ENCODE measurements around the gene CACNG5.

The CACNG5 gene

DNA sequence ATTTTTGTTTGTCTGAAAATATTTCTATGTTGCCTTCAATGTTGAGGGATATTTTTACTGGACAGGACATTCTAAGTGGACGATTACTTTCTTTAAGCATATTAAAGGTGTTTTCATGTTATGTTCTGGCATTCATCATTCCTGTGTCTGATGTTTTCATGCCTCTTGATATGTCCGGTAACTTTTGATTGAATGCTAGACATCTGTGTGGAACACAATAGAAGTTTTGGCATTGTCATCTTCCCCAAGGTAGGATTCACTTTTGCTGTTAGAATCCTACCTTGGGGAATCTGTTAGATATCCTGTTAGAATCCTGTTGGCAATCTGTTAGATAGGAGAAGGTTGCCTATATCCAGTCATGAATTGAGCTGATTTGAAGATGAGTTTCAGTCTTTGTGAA lies 28.9 kb downstream of the CACNG5 start:
- no peak overlapping the region for H3K9ac ChIP-seq (ENCODE audit: low read depth in 1 of 2, low read length in 2 of 2)
- no peak overlapping the region for H3K4me3 ChIP-seq (ENCODE audit: low read depth in 1 of 2, low read length in 2 of 2)
- no peaks in the 10 kb centered on the region for H3K27me3 ChIP-seq (ENCODE audit: control insufficient read depth in 1 of 2, insufficient read depth in 2 of 2, low read length in 2 of 2)
- H3K9me3 ChIP-seq (ENCODE audit: control insufficient read depth in 1 of 2, low read length in 2 of 2), result peaks cover 0 to 10% of the 10 kb centered on the region in 2 donors
- no peak overlapping the region for H3K27ac ChIP-seq (ENCODE audit: low read depth, low read length)
- H3K4me1 ChIP-seq (ENCODE audit: control insufficient read depth in 1 of 2, insufficient read depth in 2 of 2, low read length in 2 of 2), result no peaks in the 10 kb centered on the region
- no peaks in the 10 kb centered on the region for H3K36me3 ChIP-seq (ENCODE audit: control insufficient read depth in 1 of 2, insufficient read depth in 2 of 2, low read length in 2 of 2)

DNA sequence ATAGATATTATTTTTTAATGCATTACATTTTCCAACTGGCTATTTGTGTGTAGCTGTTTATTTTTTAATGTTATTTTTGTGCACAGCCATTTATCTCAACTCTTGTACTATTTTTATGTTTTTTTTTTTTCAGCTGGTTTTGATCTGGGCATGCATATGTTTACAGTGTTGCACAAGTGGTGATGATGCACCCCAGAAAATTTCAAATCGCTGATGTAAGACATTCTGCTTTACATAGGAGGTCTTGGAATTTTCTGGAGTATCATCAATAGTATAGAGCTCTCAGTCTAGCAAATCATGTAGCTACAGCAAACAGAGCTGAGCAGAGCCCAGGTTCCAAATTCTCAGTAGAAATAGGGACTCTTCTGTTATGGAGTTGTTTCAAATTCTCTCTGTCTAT lies 30.2 kb downstream of the CACNG5 start:
- H3K4me1 ChIP-seq (ENCODE audit: control insufficient read depth in 1 of 2, insufficient read depth in 2 of 2, low read length in 2 of 2), result no peaks in the 10 kb centered on the region
- H3K9ac ChIP-seq (ENCODE audit: low read depth in 1 of 2, low read length in 2 of 2), result no peak overlapping the region

DNA sequence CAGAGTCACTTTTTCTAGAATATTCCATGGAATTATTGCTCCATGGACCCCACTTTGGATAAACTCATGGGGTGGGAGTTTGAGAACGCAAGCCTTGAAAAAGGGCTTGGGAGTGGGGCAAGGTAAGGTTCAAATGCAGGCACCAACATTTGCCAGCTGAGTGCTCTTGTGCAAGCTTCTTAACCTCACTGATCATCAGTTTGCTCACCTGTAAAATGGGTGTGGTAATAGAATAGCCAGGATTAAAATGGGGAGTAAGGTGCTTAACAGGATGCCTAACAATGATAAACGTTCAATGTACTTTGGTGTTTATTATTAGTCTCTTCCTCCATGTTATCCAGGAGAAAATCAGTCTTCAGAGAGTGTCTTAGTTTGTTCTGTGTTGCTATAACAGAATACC lies 39.0 kb downstream of the CACNG5 start:
- Histone ChIP-seq H3K27ac (ENCODE audit: low read depth, low read length) (no peak overlapping the region), H3K27me3 (ENCODE audit: control insufficient read depth in 1 of 2, insufficient read depth in 2 of 2, low read length in 2 of 2) (peaks cover 0 to 4% of the 10 kb centered on the region in 2 donors), H3K9me3 (ENCODE audit: control insufficient read depth in 1 of 2, low read length in 2 of 2) (peaks cover 0 to 8% of the 10 kb centered on the region in 2 donors), H3K4me3 (ENCODE audit: low read depth in 1 of 2, low read length in 2 of 2) (no peak overlapping the region), H3K9ac (ENCODE audit: low read depth in 1 of 2, low read length in 2 of 2) (no peak overlapping the region), H3K4me1 (ENCODE audit: control insufficient read depth in 1 of 2, insufficient read depth in 2 of 2, low read length in 2 of 2) (no peaks in the 10 kb centered on the region), H3K36me3 (ENCODE audit: control insufficient read depth in 1 of 2, insufficient read depth in 2 of 2, low read length in 2 of 2) (no peaks in the 10 kb centered on the region)

More for the DNA sequence above, 30.2 kb downstream of the CACNG5 start:
- Histone ChIP-seq H3K27ac (ENCODE audit: low read depth, low read length) (no peak overlapping the region), H3K4me3 (ENCODE audit: low read depth in 1 of 2, low read length in 2 of 2) (no peak overlapping the region), H3K27me3 (ENCODE audit: control insufficient read depth in 1 of 2, insufficient read depth in 2 of 2, low read length in 2 of 2) (no peaks in the 10 kb centered on the region), H3K9me3 (ENCODE audit: control insufficient read depth in 1 of 2, low read length in 2 of 2) (peaks cover 0 to 14% of the 10 kb centered on the region in 2 donors), H3K36me3 (ENCODE audit: control insufficient read depth in 1 of 2, insufficient read depth in 2 of 2, low read length in 2 of 2) (no peaks in the 10 kb centered on the region)

DNA sequence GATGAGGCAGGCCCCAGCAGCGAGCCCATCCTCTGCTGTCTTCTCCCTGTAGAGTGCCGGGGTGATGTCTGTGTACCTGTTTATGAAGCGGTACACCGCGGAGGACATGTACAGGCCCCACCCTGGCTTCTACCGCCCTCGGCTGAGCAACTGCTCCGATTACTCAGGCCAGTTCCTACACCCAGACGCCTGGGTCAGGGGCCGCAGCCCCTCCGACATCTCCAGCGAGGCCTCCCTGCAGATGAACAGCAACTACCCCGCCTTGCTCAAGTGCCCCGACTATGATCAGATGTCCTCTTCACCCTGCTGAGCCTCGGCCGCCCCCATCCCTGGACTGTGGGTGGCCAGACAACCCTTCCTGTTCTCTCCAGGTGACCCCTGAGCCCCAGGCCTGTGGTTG lies 50.0 kb downstream of the CACNG5 start:
- Histone ChIP-seq H3K9ac (ENCODE audit: low read depth in 1 of 2, low read length in 2 of 2) (no peak overlapping the region), H3K27me3 (ENCODE audit: control insufficient read depth in 1 of 2, insufficient read depth in 2 of 2, low read length in 2 of 2) (peaks cover 0 to 5% of the 10 kb centered on the region in 2 donors), H3K4me3 (ENCODE audit: low read depth in 1 of 2, low read length in 2 of 2) (no peak overlapping the region), H3K9me3 (ENCODE audit: control insufficient read depth in 1 of 2, low read length in 2 of 2) (peaks cover 0 to 3% of the 10 kb centered on the region in 2 donors), H3K27ac (ENCODE audit: low read depth, low read length) (no peak overlapping the region), H3K4me1 (ENCODE audit: control insufficient read depth in 1 of 2, insufficient read depth in 2 of 2, low read length in 2 of 2) (no peaks in the 10 kb centered on the region), H3K36me3 (ENCODE audit: control insufficient read depth in 1 of 2, insufficient read depth in 2 of 2, low read length in 2 of 2) (no peaks in the 10 kb centered on the region)

DNA sequence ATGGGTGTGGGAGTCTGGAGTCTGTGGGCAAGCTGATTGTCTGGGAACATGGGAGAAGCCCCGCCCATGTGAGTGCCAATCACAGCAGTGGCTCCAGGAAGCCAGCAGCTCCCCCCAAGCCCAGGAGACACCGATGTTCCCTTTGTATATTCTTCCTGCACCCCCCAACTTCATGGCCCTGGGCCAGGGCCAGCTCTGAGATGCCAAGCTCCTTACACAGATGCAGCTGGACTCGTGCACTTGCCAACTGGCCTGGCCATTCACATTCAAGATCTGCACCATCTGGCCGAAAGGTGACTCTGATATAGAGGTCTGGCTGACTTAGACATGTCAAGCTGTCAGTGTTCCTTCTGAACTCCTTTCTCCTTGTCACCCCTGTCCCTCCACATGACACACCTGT lies 50.5 kb downstream of the CACNG5 start:
- no peak overlapping the region for H3K4me3 ChIP-seq (ENCODE audit: low read depth in 1 of 2, low read length in 2 of 2)
- H3K9ac ChIP-seq (ENCODE audit: low read depth in 1 of 2, low read length in 2 of 2), result no peak overlapping the region
- no peak overlapping the region for H3K27ac ChIP-seq (ENCODE audit: low read depth, low read length)
- H3K9me3 ChIP-seq (ENCODE audit: control insufficient read depth in 1 of 2, low read length in 2 of 2), result no peaks in the 10 kb centered on the region
- H3K4me1 ChIP-seq (ENCODE audit: control insufficient read depth in 1 of 2, insufficient read depth in 2 of 2, low read length in 2 of 2), result no peaks in the 10 kb centered on the region
- H3K36me3 ChIP-seq (ENCODE audit: control insufficient read depth in 1 of 2, insufficient read depth in 2 of 2, low read length in 2 of 2), result no peaks in the 10 kb centered on the region
- H3K27me3 ChIP-seq (ENCODE audit: control insufficient read depth in 1 of 2, insufficient read depth in 2 of 2, low read length in 2 of 2), result peaks cover 0 to 5% of the 10 kb centered on the region in 2 donors

DNA sequence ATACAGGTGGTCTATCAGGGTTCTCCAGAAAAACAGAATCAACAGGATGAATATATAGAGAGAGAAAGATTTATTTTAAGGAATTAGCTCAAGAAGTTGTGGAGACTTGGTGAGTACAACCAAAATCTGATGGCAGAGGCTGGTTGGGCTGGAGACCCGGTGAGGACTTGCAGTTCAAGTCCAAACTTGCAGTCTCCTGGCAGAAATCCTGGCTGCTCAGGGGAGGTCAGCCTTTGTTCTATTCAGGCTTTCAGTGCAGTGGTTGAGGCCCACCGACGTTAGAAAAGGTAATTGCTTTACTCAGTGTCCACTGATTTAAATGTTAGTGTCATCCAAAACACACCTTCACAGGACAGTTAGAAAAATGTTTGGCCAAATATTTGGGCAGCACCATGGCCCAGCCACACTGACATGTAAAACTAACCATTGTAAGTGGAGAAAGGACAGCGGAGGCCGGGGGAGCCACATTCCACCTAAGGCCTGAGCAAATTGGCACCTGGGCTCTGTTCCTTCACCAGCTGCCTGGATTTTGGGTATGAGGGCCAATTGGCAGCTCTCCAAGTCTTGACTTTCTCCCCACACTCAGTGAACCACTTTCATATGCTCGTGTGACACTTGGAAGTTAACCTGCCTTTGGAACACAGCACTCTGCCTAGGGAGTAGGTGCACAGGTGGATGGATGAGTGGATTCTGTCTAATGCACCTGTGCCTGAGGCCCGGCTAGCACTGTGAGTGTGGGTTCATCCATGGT lies 54.7 kb downstream of the CACNG5 start:
- H3K27ac ChIP-seq (ENCODE audit: low read depth, low read length), result no peak overlapping the region
- no peaks in the 10 kb centered on the region for H3K36me3 ChIP-seq (ENCODE audit: control insufficient read depth in 1 of 2, insufficient read depth in 2 of 2, low read length in 2 of 2)
- no peaks in the 10 kb centered on the region for H3K4me1 ChIP-seq (ENCODE audit: control insufficient read depth in 1 of 2, insufficient read depth in 2 of 2, low read length in 2 of 2)
- no peak overlapping the region for H3K9ac ChIP-seq (ENCODE audit: low read depth in 1 of 2, low read length in 2 of 2)
- H3K9me3 ChIP-seq (ENCODE audit: control insufficient read depth in 1 of 2, low read length in 2 of 2), result no peaks in the 10 kb centered on the region
- no peak overlapping the region for H3K4me3 ChIP-seq (ENCODE audit: low read depth in 1 of 2, low read length in 2 of 2)
- peaks cover 6 to 7% of the 10 kb centered on the region in 2 donors for H3K27me3 ChIP-seq (ENCODE audit: control insufficient read depth in 1 of 2, insufficient read depth in 2 of 2, low read length in 2 of 2)

DNA sequence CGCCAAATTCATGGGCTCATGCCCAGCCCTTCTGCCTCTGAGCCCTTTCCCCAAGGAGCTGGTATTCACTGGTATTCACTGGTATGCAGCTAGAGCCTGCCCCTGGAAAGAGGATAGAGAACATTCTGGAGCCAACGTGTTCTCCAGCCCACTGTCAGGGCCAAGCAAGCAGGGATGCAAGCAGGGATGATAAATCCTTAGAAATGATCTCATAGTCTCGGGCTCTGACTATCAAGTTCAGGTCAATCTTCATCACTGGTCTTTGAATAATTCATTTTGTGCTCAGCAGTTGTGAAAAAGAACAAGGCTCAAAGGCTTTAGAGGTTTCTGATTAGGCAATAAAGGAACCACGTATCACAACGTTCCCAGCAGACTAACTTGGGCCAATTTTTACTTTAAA lies 57.3 kb downstream of the CACNG5 start:
- H3K9ac ChIP-seq (ENCODE audit: low read depth in 1 of 2, low read length in 2 of 2), result no peak overlapping the region
- no peak overlapping the region for H3K27ac ChIP-seq (ENCODE audit: low read depth, low read length)
- no peak overlapping the region for H3K4me3 ChIP-seq (ENCODE audit: low read depth in 1 of 2, low read length in 2 of 2)
- H3K36me3 ChIP-seq (ENCODE audit: control insufficient read depth in 1 of 2, insufficient read depth in 2 of 2, low read length in 2 of 2), result no peaks in the 10 kb centered on the region
- peaks cover 3 to 6% of the 10 kb centered on the region in 2 donors for H3K27me3 ChIP-seq (ENCODE audit: control insufficient read depth in 1 of 2, insufficient read depth in 2 of 2, low read length in 2 of 2)
- no peaks in the 10 kb centered on the region for H3K4me1 ChIP-seq (ENCODE audit: control insufficient read depth in 1 of 2, insufficient read depth in 2 of 2, low read length in 2 of 2)
- no peaks in the 10 kb centered on the region for H3K9me3 ChIP-seq (ENCODE audit: control insufficient read depth in 1 of 2, low read length in 2 of 2)

DNA sequence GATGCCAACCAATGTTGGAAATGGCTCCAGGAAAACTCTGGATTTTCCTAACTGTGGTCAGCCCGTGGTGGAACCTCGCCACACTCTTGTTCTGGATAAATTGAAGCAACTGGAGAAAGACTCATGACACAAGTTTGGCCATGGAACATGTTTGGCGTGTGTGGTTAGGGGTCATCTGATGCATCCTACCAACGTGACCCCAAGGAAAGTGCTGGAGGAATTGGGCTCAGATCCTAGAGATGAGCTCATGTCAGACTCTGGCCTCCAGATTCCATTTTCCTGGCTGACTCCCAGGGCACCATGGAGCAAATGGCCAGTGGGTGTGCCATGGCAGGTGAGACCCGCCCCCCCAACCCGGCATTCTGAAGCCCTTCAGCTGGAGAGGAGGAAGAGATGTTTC lies 58.5 kb downstream of the CACNG5 start:
- Histone ChIP-seq H3K4me1 (ENCODE audit: control insufficient read depth in 1 of 2, insufficient read depth in 2 of 2, low read length in 2 of 2) (no peaks in the 10 kb centered on the region), H3K4me3 (ENCODE audit: low read depth in 1 of 2, low read length in 2 of 2) (no peak overlapping the region), H3K36me3 (ENCODE audit: control insufficient read depth in 1 of 2, insufficient read depth in 2 of 2, low read length in 2 of 2) (no peaks in the 10 kb centered on the region), H3K27ac (ENCODE audit: low read depth, low read length) (no peak overlapping the region), H3K27me3 (ENCODE audit: control insufficient read depth in 1 of 2, insufficient read depth in 2 of 2, low read length in 2 of 2) (peaks cover 3 to 6% of the 10 kb centered on the region in 2 donors), H3K9me3 (ENCODE audit: control insufficient read depth in 1 of 2, low read length in 2 of 2) (no peaks in the 10 kb centered on the region), H3K9ac (ENCODE audit: low read depth in 1 of 2, low read length in 2 of 2) (no peak overlapping the region)

DNA sequence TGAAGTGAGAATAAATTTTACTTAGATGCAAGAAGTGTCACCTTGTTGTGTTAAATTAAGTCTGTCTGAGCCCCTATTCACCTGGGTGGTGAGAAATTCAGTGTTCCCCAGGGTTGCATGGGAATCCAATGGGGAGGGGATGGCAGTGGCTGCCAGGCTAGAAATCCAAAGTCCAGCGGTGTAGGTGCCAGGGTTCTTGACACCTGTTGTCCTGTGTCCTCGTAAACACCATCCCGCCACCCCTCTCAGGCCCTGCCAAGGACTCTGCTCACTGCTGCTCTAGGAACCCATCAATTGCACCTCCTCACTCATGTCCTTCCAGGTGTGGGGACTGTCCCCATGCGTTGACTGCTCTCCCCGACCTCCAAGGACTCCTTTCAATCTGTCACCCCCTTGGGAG lies 58.9 kb downstream of the CACNG5 start:
- no peaks in the 10 kb centered on the region for H3K4me1 ChIP-seq (ENCODE audit: control insufficient read depth in 1 of 2, insufficient read depth in 2 of 2, low read length in 2 of 2)
- H3K36me3 ChIP-seq (ENCODE audit: control insufficient read depth in 1 of 2, insufficient read depth in 2 of 2, low read length in 2 of 2), result no peaks in the 10 kb centered on the region
- H3K27me3 ChIP-seq (ENCODE audit: control insufficient read depth in 1 of 2, insufficient read depth in 2 of 2, low read length in 2 of 2), result peaks cover 3 to 6% of the 10 kb centered on the region in 2 donors
- H3K4me3 ChIP-seq (ENCODE audit: low read depth in 1 of 2, low read length in 2 of 2), result no peak overlapping the region
- no peaks in the 10 kb centered on the region for H3K9me3 ChIP-seq (ENCODE audit: control insufficient read depth in 1 of 2, low read length in 2 of 2)
- H3K9ac ChIP-seq (ENCODE audit: low read depth in 1 of 2, low read length in 2 of 2), result no peak overlapping the region
- no peak overlapping the region for H3K27ac ChIP-seq (ENCODE audit: low read depth, low read length)

DNA sequence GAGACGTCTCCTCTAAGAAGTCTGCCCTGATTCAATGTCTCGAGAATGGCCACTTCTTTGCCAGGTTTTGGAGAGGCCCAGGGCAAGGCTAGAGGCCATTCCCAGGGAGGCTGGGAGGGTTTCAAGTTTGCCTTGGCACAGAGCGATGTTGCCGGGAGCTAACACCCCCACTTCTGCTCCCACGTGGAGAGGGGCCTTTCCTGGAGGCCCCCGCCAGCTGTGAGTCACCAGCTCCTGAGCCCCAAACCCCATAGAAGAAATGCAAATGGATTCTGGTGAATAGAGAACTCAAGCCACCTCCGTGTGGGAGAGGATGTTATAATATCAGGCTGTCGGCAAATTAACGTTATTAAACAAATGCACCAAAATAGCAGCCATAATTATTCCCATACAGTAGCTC lies 62.2 kb downstream of the CACNG5 start:
- Histone ChIP-seq H3K9me3 (ENCODE audit: control insufficient read depth in 1 of 2, low read length in 2 of 2) (no peaks in the 10 kb centered on the region), H3K36me3 (ENCODE audit: control insufficient read depth in 1 of 2, insufficient read depth in 2 of 2, low read length in 2 of 2) (no peaks in the 10 kb centered on the region), H3K4me1 (ENCODE audit: control insufficient read depth in 1 of 2, insufficient read depth in 2 of 2, low read length in 2 of 2) (no peaks in the 10 kb centered on the region)

More for the DNA sequence above, 62.2 kb downstream of the CACNG5 start:
- no peak overlapping the region for H3K9ac ChIP-seq (ENCODE audit: low read depth in 1 of 2, low read length in 2 of 2)
- no peak overlapping the region for H3K27ac ChIP-seq (ENCODE audit: low read depth, low read length)
- no peak overlapping the region for H3K4me3 ChIP-seq (ENCODE audit: low read depth in 1 of 2, low read length in 2 of 2)
- peaks cover 3 to 6% of the 10 kb centered on the region in 2 donors for H3K27me3 ChIP-seq (ENCODE audit: control insufficient read depth in 1 of 2, insufficient read depth in 2 of 2, low read length in 2 of 2)

Measured in duodenal mucosa (tissue), 2 donors.